Measurements from ENCODE around the gene BRCA1. TPM values are rescaled to one million over a fixed set of nuclear protein-coding genes. Genes with fewer than 3 reads are reported as not detected.
A peak's percentile ranks its signal among the peaks of the same experiment; 100 is the strongest.
"Not testable (repeated sequence)": the region's sequence is repeated elsewhere in the genome, so short reads cannot be mapped to it uniquely, and the experiment has no call there.

The BRCA1 gene
- total RNA-seq, 4 donors from 2014 or later = 14.4 to 31.9 (median 25.4) TPM

DNA sequence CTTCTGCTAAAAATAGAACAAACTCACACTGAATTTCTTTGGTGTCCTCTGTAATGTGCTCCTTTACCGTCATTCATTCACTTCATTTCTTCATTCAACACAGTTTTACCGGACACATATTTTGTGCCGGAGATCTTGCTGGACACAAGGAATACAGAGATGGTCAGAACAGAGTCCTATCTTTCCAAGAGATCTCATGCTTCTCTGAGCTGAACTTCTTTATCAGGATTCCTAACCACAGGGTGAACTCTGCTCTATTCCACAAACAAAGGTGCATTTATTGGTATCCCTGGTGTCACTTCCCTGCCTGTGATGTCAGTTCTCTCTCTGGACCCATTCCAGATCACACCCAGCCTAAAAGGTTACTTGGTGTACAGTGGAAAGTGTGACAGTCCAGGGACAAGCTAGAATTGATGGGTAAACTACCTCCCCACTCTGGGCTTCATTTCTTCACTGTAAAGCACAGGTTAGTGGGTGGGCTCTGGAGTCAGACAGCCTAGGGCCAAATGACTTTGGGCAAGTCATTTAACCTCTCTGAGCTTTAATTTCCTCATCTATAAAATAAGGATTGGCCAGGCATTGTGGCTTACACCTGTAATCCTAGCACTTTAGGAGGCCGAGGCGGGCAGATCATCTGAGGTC lies 114.4 kb downstream of the BRCA1 start:
- WGBS, 2 donors = 94% methylated on average over 5 of the region's 5 CpGs
- intact Hi-C loops (cut with DNase I) = loop anchor here (10.0 kb wide), 1 partner anchor 304 kb away; no protein-coding TSS in a partner anchor
- Histone ChIP-seq H3K4me3 (replicated peaks in 1 of 3) (no peak overlapping the region), H3K27me3 (no peaks in the 10 kb centered on the region), H3K36me3 (peaks cover 8 to 16% of the 10 kb centered on the region in 2 donors), H3K27ac (no peak overlapping the region), H3K9me3 (no peaks in the 10 kb centered on the region), H3K4me1 (peaks cover 7 to 34% of the 10 kb centered on the region in 2 donors)
- DNase-seq = no peak
- TF ChIP-seq, protein P1, sequence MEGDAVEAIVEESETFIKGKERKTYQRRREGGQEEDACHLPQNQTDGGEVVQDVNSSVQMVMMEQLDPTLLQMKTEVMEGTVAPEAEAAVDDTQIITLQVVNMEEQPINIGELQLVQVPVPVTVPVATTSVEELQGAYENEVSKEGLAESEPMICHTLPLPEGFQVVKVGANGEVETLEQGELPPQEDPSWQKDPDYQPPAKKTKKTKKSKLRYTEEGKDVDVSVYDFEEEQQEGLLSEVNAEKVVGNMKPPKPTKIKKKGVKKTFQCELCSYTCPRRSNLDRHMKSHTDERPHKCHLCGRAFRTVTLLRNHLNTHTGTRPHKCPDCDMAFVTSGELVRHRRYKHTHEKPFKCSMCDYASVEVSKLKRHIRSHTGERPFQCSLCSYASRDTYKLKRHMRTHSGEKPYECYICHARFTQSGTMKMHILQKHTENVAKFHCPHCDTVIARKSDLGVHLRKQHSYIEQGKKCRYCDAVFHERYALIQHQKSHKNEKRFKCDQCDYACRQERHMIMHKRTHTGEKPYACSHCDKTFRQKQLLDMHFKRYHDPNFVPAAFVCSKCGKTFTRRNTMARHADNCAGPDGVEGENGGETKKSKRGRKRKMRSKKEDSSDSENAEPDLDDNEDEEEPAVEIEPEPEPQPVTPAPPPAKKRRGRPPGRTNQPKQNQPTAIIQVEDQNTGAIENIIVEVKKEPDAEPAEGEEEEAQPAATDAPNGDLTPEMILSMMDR (IDR thresholded peaks at IDR 0.05) = no peak
- TF ChIP-seq POLR2A (IDR thresholded peaks at IDR 0.05) = no peak

DNA sequence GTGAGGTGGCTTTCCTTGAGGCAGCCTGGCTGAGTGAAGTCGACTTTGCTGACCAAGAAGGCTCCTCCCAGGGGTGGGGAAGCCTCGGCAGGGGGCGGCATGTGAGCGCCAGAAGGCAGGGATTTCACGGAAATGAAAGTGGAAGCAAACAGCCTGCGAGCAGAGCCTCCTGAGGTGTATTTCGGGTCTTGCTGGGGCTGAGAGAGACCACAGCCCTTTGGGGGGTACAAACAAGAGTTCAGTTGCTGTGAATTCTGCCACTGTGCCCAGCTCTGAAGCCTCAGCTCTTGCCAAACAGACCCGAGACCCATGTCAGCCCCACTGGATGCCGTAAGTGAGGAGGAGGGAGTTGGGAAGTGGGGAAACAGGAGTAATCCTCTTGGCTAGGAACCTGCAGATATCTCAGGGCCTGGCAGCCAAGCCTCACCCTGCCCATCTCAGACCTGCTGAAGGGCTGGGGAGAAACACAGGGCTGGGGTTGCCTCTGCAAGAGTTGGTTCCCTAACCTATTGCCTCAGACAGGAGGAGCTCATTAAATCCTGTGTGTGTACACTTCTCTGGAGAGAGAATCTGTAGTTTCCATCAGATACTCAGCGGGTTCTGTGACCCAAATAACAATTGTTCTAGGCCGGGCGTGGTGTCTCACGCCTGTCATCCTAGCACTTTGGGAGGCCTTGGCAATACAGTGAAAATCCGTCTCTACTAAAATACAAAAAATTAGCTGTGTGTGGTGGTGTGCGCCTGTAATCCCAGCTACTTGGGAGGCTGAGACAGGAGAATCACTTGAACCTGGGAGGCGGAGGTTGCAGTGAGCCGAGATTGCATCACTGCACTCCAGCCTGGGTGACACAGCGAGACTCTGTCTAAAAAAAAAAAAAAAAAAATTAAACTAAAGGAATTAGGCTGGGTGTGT lies 118.3 kb downstream of the BRCA1 start, which contains the start of gene IFI35:
Gene IFI35 (plus strand): TSS at position 146 of the 913 bp plus-strand sequence. CDS start 164 bp downstream, at position 310.
- Histone ChIP-seq H3K4me1 (peaks cover 7 to 20% of the 10 kb centered on the region in 2 donors), H3K4me3 (replicated peaks in 1 of 3) (peak within 1 kb of the TSS; percentile 24 to 54 (median 42)), H3K9me3 (no peaks in the 10 kb centered on the region), H3K27me3 (no peaks in the 10 kb centered on the region), H3K36me3 (peaks cover 17 to 18% of the 10 kb centered on the region in 2 donors), H3K27ac (peak within 1 kb of the TSS; percentile 81 to 95 (median 87))
- DNase-seq = peak; percentile 87 to 92
- 40% methylated on average over 17 to 18 of the region's 18 CpGs for WGBS, 2 donors
- intact Hi-C loops (cut with DNase I) = loop anchor here (10.0 kb wide), 1 partner anchor 58 kb away; no protein-coding TSS in a partner anchor
- peak in 1 of 2 donors; percentile 61 for TF ChIP-seq POLR2A (IDR thresholded peaks at IDR 0.05)
- TF ChIP-seq, protein P1 (IDR thresholded peaks at IDR 0.05) = peak in 4 of 6 experiments; percentile 27 to 60 (median 36)

DNA sequence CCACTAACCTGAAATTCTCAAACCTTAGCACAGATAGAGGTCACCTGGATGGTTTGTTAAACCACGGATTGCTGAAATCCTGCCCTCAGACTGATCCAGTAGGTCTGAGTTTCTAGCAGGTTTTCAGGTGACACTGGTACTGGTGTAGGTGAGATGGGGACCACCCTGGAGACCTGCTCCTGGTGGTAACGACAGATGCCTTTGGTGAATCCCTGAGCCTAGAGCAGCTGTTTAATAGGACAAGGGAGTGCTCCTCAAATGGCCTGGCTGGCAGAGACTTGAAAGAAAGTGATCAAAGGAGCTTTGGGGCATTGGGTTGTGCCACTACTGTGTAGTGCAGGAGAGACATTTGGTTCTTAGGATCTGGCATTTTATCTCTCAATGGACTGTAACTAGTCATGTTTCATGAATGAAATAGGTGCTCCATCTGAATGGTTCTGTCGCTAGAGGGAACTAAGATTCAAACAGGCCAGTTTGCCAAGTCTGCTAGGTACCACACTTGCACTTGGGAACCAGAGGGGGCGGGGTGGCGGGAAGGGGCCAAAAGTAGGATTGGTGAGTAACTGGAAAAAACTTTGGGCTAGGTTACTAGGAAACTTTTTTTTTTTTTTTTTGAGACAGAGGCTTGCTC lies 121.5 kb downstream of the BRCA1 start:
- H3K36me3 ChIP-seq = peaks cover 36 to 39% of the 10 kb centered on the region in 2 donors
- H3K27me3 ChIP-seq = no peaks in the 10 kb centered on the region
- TF ChIP-seq, protein P1 (IDR thresholded peaks at IDR 0.05) = no peak
- no peak for TF ChIP-seq POLR2A (IDR thresholded peaks at IDR 0.05)
- 90 to 94% methylated on average over 4 to 5 of the region's 5 CpGs for WGBS, 2 donors
- H3K9me3 ChIP-seq = no peaks in the 10 kb centered on the region
- no peak overlapping the region for H3K27ac ChIP-seq
- DNase-seq = no peak
- no peak overlapping the region for H3K4me3 ChIP-seq (replicated peaks in 1 of 3)
- intact Hi-C loops (cut with DNase I) = loop anchor here (10.0 kb wide), 1 partner anchor 61 kb away; no protein-coding TSS in a partner anchor
- H3K4me1 ChIP-seq = peaks cover 18 to 27% of the 10 kb centered on the region in 2 donors

DNA sequence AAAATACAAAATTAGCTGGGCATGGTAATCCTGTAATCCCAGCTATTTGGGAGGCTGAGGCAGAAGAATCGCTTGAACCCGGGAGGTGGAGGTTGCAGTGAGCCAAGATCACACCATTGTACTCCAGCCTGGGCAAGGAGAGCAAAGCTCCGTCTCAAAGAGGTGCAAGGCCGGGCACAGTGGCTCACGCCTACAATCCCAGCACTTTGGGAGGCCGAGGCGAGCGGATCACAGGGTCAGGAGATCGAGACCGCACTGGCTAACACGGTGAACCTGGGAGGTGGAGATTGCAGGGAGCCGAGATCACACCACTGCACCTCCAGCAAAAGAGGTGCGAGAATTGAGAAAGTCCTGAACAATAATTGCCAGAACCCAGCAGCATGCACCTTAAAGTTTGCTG lies 124.3 kb downstream of the BRCA1 start:
- 93 to 95% methylated on average over 13 of the region's 13 CpGs for WGBS, 2 donors
- H3K36me3 ChIP-seq = peaks cover 36 to 39% of the 10 kb centered on the region in 2 donors

DNA sequence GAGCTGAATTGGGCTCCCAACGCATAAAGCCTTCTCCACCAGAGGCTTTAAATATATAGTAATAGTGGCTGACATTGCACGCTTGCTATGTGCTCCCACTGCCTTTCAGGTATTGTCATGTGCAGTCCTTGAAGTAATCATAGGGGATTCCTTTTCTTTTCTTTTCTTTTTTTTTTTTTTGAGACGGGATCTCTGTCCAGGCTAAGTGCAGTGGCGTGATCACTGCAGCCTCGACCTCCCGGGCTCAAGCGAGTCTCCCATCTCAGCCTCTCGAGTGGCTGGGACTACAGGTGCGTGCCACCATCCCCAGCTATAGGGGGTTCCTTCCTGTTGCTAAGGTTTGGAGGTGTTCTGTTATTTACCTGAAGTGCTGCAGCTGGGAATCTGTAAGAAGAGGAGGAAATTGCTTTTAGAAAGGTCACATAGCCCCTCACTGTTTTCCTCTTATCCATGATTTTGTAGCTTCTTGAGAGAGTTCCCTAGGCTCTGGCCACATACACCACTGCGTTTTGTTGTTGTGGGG lies 126.1 kb downstream of the BRCA1 start:
- peaks cover 11 to 21% of the 10 kb centered on the region in 2 donors for H3K4me1 ChIP-seq
- H3K36me3 ChIP-seq = peaks cover 36 to 39% of the 10 kb centered on the region in 2 donors
- H3K4me3 ChIP-seq (replicated peaks in 1 of 3) = peak overlapping the region; percentile 63 to 80 (median 69)
- no peaks in the 10 kb centered on the region for H3K9me3 ChIP-seq
- TF ChIP-seq, protein P1 (IDR thresholded peaks at IDR 0.05) = no peak
- TF ChIP-seq POLR2A (IDR thresholded peaks at IDR 0.05) = no peak
- DNase-seq = no peak
- 13 to 14% methylated on average over 10 of the region's 10 CpGs for WGBS, 2 donors
- intact Hi-C loops (cut with DNase I) = no loop called here
- H3K27ac ChIP-seq = peak overlapping the region; percentile 82 to 95 (median 92)
- H3K27me3 ChIP-seq = no peaks in the 10 kb centered on the region

More for the DNA sequence above, 124.3 kb downstream of the BRCA1 start:
- not testable (repeated sequence) for H3K27ac ChIP-seq; H3K4me3 ChIP-seq (replicated peaks in 1 of 3); H3K27me3 ChIP-seq; H3K9me3 ChIP-seq; DNase-seq
- intact Hi-C loops (cut with DNase I) = loop anchor here (10.0 kb wide), 1 partner anchor 64 kb away; no protein-coding TSS in a partner anchor
- H3K4me1 ChIP-seq = peaks cover 11 to 21% of the 10 kb centered on the region in 2 donors

Measured in thyroid gland (tissue), 4 donors.